Omental fat pad (tissue), 4 donors: ENCODE results near the gene CTXND1. TPM values are rescaled to one million over a fixed set of nuclear protein-coding genes. Genes with fewer than 3 reads are reported as not detected.
"Not testable (repeated sequence)": the region's sequence is repeated elsewhere in the genome, so short reads cannot be mapped to it uniquely, and the experiment has no call there.

ENCODE experiments used
- ATAC-seq: fragments of 150-250 bp; one replicate; pipeline ENCODE4 v1.9.1; 2016; ENCODE audit warnings: mild to moderate bottlenecking, moderate library complexity; ENCODE audit not compliant: low FRiP score
- DNase-seq: peaks from one replicate; pipeline ENCODE4 v3.0.0-alpha.2; 2019; ENCODE audit warnings: low spot score
- total RNA-seq, 4 donors: library from RNA; depleted of rRNA; stranded (reverse); fragments of >200 nt; gene quantifications; one replicate each; pipeline ENCODE4 v1.1.0, GENCODE V29; 2016
- TF ChIP-seq, protein P1 (sequence below), 3 donors: fragments of 450-650 bp; IDR thresholded peaks; one replicate each; pipeline ENCODE4 v1.5.1; 2016 to 2017; ENCODE audit warnings: antibody characterized with exemption in 3 of 3, mild to moderate bottlenecking in 3 of 3, moderate library complexity in 2 of 3

Gene CTXND1
- total RNA-seq: under 1 TPM in 1 of 4 donors, not detected in 3; 0.16 TPM

GRCh38 chr15:80252121-80252518, at the start of gene CTXND1:
TSS of gene CTXND1 (minus strand) at chr15:80252213. CDS start at chr15:80201949, 50,264 bp downstream.
- TF ChIP-seq, protein P1, sequence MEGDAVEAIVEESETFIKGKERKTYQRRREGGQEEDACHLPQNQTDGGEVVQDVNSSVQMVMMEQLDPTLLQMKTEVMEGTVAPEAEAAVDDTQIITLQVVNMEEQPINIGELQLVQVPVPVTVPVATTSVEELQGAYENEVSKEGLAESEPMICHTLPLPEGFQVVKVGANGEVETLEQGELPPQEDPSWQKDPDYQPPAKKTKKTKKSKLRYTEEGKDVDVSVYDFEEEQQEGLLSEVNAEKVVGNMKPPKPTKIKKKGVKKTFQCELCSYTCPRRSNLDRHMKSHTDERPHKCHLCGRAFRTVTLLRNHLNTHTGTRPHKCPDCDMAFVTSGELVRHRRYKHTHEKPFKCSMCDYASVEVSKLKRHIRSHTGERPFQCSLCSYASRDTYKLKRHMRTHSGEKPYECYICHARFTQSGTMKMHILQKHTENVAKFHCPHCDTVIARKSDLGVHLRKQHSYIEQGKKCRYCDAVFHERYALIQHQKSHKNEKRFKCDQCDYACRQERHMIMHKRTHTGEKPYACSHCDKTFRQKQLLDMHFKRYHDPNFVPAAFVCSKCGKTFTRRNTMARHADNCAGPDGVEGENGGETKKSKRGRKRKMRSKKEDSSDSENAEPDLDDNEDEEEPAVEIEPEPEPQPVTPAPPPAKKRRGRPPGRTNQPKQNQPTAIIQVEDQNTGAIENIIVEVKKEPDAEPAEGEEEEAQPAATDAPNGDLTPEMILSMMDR (IDR thresholded peaks at IDR 0.05): no peak
- DNase-seq: no peak
- no peak for ATAC-seq

- no peak for DNase-seq
- no peak for ATAC-seq
- TF ChIP-seq, protein P1 (IDR thresholded peaks at IDR 0.05): no peak
Measured at GRCh38 chr15:80301472-80301871, 49.5 kb upstream of the CTXND1 start.

DNA sequence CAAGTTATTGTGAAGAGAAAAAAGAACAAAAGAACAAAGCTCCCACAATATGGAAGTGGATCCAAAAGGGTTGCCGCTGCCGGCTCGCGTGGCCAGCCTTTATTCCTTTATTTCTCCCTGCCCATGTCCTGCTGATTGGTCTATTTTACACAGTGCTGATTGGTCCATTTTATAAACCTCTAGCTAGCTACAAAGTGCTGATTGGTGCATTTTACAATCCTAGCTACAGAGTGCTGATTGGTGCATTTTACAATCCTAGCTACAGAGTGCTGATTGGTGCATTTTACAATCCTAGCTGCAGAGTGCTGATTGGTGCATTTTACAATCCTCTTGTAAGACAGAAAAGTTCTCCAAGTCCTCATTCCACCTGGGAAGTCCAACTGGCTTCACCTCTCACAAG, 43.8 kb upstream of the CTXND1 start:
- ATAC-seq, DNase-seq: not testable (repeated sequence)

DNA sequence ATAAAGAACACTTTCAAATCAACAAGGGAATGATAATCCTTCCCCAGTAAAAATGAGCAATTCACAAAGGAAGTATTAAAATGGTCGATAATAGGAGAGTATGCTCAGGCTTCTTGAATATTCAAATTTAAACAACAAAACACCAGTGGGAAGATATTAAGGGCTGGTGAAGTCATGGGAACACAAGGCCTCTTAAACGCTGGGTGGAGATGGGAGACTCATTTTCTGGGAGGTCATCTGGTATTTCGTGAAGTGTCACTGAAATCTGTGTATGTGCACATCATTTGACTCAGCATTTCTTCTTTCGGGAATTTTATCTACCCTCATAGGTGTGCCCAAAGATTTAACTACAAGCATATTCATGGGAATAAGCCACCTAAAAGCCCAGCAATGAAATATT, 40.1 kb upstream of the CTXND1 start:
- no peak for ATAC-seq
- DNase-seq: no peak
- TF ChIP-seq, protein P1 (IDR thresholded peaks at IDR 0.05): no peak

GRCh38 chr15:80290891-80291290, 38.9 kb upstream of the CTXND1 start:
- DNase-seq, ATAC-seq: not testable (repeated sequence)

DNA sequence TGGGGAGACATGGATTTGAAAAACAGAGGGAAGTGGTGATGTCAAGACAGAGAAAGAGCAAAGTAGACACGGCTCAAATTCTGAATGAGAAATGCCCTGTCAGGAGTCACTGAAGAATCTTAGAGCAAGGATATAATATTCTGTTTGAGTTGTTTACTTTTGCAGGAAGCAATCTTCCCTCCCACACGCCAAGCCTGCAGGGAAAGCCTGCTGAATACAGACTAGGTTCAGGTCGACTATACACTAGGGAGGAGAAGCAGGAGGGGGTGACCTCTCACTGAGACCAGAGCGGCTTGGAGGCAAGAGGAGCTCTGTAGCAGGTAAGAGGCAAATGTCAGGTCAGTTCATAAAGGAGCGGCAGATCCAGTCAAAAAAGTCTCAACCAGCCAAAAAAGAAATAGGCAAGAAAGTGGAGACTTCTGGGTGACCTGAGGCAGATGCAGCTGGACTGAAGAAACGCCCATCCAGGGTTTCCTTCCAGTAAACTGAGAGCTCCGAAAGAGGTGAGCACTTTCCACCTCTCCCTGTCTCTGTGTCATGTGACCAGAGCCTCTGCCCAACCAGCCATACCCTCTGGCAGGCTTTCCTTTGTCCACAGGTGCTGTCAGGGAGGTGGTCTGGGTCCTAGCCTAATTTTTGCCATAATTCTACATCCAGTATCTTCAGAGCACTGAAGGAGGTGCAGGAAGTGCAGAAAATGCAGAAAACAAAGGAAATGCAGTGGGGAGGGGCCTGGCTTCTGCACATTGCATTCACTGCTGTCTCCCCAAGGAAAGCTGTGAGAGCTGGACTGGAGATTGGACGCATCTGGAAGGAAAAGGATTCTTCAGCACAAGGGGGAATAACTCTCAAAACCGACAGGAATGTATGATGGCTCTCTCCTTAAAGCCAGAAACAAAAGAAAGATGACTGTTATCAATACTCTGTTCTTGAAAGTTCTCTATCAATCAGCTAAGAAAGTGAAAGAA, 37.8 kb upstream of the CTXND1 start:
- no peak for DNase-seq
- TF ChIP-seq, protein P1 (IDR thresholded peaks at IDR 0.05): no peak
- no peak for ATAC-seq

DNA sequence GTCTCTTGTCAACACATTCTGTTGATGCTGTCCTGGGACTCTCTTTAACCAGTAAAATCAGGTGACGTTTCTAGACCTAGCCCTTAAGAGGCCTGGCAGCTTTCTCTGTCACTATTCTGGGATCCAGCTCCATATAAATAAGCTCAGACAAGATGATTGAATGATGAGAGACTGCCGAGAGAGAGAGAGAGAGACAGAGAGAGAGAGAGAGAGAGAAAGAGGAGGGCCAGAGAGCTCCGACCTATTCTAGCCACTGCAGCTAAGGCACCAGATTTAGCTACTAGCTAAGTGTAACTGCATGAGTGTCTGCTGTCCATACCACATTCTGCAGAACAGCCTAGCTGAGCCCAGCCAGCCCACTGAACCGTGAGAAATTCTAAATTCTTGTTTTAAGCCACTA, 36.1 kb upstream of the CTXND1 start:
- ATAC-seq: no peak
- TF ChIP-seq, protein P1 (IDR thresholded peaks at IDR 0.05): no peak
- DNase-seq: no peak

GRCh38 chr15:80286055-80286454, 34.0 kb upstream of the CTXND1 start:
- TF ChIP-seq, protein P1 (IDR thresholded peaks at IDR 0.05): no peak
- no peak for DNase-seq
- ATAC-seq: no peak
